Measurements from ENCODE around the gene LRRC46.

GRCh38 chr17:47878203-47879027 lies 46.9 kb downstream of the LRRC46 start:
- TF ChIP-seq, protein P1, sequence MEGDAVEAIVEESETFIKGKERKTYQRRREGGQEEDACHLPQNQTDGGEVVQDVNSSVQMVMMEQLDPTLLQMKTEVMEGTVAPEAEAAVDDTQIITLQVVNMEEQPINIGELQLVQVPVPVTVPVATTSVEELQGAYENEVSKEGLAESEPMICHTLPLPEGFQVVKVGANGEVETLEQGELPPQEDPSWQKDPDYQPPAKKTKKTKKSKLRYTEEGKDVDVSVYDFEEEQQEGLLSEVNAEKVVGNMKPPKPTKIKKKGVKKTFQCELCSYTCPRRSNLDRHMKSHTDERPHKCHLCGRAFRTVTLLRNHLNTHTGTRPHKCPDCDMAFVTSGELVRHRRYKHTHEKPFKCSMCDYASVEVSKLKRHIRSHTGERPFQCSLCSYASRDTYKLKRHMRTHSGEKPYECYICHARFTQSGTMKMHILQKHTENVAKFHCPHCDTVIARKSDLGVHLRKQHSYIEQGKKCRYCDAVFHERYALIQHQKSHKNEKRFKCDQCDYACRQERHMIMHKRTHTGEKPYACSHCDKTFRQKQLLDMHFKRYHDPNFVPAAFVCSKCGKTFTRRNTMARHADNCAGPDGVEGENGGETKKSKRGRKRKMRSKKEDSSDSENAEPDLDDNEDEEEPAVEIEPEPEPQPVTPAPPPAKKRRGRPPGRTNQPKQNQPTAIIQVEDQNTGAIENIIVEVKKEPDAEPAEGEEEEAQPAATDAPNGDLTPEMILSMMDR (IDR thresholded peaks at IDR 0.05 in 4 of 5, conservative IDR thresholded peaks at IDR 0.05 in 1 of 5): no peak
- TF ChIP-seq POLR2A (IDR thresholded peaks at IDR 0.05): no peak
